ENCODE measurements around the gene WBP11.

DNA sequence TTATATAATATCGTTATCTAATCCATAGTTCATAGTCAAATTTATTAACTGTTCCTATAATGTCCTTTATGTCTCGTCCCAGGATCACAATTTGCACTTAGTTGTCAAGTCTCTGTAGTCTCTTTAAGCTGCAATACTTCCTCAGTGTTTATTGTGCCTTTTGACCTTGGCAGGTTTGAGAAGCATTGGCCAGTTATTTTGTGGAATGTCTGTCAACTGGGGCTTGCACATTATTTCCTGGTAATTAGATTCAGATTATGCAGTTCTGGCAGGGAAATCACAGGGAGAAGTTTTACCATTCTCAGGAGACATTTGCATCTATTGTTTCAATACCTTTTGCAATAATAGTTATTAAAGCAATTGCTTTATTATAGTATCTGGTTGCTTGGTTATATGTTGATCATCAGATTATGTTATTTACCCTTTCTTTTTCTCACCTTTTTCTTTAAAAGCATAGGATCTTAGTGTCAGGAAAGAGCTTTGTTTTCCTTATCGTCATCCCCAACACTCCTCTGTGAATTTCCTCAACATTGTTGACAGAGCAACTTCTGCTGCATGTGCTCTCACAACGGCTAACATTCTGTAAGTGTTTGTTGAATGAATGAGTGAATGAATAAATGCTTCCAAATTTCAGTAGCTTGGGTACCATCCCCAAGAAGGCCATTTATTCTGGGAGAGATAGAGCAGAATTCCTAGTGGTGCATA lies 43.8 kb upstream of the WBP11 start:
- TF ChIP-seq, protein P1, sequence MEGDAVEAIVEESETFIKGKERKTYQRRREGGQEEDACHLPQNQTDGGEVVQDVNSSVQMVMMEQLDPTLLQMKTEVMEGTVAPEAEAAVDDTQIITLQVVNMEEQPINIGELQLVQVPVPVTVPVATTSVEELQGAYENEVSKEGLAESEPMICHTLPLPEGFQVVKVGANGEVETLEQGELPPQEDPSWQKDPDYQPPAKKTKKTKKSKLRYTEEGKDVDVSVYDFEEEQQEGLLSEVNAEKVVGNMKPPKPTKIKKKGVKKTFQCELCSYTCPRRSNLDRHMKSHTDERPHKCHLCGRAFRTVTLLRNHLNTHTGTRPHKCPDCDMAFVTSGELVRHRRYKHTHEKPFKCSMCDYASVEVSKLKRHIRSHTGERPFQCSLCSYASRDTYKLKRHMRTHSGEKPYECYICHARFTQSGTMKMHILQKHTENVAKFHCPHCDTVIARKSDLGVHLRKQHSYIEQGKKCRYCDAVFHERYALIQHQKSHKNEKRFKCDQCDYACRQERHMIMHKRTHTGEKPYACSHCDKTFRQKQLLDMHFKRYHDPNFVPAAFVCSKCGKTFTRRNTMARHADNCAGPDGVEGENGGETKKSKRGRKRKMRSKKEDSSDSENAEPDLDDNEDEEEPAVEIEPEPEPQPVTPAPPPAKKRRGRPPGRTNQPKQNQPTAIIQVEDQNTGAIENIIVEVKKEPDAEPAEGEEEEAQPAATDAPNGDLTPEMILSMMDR (IDR thresholded peaks at IDR 0.05), result no peak
- TF ChIP-seq EZH2phosphoT487 (IDR thresholded peaks at IDR 0.05), result no peak

All from neural progenitor cell (in vitro differentiated cells).